H54 (cell line): Measurements from ENCODE around the gene PIGT.
A peak's percentile ranks its signal among the peaks of the same experiment; 100 is the strongest.

Experiments used
- DNase-seq: peaks from one replicate; pipeline ENCODE4 v3.0.0; 2011; ENCODE audit warnings: low spot score, mixed read lengths; ENCODE audit not compliant: insufficient read length
- FAIRE-seq: peaks from 3 replicates; lab custom pipeline; 2011; peaks lifted over from hg19 to GRCh38; lab: Jason Lieb, UNC
- POLR2A ChIP-seq: IDR thresholded peaks from 2 replicates; pipeline ENCODE4 v1.6.1; 2011; ENCODE audit warnings: low read depth, mild to moderate bottlenecking, low read length

Gene PIGT

DNA sequence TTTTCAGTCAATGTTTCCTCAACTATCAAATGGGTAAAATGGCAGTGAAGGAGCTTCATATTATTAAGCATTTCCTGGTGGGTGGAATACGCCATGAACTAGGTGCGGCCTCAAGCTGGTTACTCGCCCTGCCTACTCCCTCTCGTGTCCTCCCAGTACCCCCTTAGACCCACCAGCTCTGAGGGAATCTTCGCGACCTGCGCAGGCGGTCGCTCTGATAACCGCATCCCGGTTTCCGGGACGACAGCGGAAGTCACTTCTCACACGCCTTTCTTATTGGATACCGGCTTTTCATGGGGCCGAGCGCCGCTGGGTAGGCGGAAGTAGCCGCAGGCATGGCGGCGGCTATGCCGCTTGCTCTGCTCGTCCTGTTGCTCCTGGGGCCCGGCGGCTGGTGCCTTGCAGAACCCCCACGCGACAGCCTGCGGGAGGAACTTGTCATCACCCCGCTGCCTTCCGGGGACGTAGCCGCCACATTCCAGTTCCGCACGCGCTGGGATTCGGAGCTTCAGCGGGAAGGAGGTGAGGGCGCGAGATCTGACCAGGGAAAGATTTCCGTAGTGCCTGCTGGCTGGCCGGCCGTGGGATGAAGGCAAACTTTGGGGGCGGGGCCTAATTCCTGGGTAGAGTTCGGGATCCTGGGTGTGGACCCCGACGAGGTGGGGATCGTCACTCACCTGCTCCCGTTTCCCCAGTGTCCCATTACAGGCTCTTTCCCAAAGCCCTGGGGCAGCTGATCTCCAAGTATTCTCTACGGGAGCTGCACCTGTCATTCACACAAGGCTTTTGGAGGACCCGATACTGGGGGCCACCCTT is at the start of gene PIGT:
PIGT (plus strand) TSS at position 320 of the 816 bp plus-strand sequence; CDS start at position 336, 16 bp downstream.
- FAIRE-seq = no peak
- DNase-seq = peak; percentile 77
- TF ChIP-seq POLR2A = peak; percentile 90

DNA sequence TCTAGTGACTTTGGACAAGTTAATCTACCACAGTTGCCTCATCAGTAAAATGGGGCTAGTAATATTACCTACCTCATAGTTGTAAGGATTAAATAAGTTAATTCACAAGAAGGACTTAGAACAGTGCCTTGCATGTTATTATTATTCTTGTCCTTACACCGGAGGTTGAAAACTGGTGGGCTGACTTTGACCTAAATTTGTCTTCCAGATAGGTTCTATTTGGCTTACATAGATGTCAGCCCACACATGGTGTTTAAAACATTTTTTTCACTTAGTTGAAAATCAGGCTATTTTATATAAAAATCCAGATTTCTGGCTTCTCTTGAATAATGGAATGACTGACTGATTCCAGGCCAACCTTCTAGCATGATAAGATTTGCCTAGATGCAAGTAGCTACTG is 49.7 kb upstream of the PIGT start:
- FAIRE-seq (no peak), DNase-seq (no peak)
- no peak for TF ChIP-seq POLR2A

DNA sequence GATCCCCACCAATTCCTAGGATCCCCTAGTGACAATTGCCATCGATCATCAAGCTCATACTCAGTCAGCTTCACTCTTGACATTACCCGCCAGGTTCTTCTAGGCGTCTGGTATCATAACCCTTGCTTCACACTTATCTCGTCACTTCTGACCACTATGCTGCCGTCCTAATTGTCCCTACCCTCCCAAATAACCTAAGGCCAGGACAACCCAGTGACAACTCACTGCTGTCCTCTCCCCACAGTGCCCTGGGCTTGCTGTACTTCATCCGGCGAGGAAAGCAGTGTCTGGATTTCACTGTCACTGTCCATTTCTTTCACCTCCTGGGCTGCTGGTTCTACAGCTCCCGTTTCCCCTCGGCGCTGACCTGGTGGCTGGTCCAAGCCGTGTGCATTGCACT is 49.3 kb upstream of the PIGT start:
- TF ChIP-seq POLR2A = no peak
- DNase-seq (no peak), FAIRE-seq (no peak)

DNA sequence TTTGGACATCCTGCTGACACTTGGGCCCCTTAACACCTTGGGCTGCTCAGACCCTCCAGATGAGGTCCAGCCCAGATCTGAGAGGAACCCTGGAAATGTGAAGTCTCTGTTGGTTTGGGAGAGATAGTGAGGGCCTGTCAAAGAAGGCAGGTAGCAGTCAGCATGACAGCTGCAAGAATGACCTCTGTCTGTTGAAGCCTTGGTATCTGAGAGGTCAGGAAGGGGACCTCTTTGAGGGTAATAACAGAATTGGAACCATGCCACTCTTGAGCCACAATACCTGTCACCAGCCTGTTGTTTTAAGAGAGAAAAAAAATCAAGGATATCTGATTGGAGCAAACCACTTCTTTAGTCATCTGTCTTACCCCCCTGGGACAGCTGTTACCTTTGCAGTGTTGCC is 48.8 kb upstream of the PIGT start:
- TF ChIP-seq POLR2A = no peak
- FAIRE-seq (no peak), DNase-seq (no peak)

DNA sequence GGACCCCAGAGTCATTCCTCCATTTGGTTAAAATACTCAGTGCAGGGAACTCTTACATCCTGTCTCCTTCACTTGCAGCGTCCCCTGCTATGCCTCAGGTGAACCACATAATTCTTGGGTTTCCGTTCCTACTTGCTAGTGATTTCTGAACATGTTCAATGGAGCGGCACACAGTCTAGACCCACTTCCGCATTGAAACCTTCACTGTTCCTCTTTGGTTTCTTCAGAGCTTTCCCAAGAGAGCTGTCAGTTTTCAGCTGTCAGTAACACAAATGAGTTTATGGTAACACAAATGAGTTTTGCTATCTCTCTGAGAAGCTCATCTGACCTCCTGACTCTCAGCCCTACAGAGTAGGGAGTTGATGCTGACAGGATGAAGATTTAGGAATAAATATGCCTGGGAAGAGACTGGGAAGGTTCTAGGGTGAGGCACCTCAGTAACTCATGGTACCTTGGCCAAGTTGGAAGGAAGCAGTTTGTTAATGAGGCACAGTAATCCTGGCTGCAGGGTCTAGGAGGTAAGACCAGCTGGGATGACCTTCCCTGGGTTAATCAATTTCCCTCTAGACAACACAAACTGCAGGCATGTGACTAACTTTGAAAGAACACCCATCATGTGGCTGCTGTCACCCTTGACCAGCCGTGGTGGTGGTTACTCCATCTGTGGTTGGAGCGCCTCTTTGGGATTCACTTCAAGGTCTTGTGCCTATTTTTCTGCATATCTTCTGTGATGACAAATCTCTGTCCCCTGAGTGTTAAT is 47.5 kb upstream of the PIGT start:
- no peak for FAIRE-seq
- no peak for TF ChIP-seq POLR2A
- DNase-seq = no peak

DNA sequence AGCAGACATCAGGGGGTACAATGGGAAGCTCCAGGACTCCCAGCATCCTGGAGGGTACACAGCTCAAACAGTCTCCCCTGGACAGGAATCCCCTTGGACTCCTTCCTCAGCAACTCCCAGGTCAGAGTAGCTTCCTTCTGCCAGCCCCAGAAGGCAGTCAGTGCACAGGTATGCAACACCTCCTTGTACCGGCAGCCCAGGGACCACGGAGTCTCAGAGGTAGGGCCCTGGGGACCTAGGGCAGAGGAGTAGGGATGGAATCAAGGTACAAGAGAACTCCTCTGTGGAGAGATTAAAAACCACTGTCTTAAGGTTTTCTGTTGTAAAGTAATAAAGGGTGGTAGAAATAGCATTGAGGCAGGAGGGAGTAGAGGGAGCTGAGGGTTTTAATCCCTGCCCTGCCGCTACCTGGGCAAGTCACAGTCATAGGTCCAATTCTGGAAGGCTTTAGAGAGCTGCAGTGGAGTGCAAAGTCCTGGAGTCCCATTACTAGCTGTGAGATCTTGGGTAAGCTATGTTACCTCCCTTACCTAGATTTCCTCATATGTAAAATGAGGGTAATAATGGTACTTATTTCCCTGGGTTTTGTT is 45.3 kb upstream of the PIGT start:
- no peak for TF ChIP-seq POLR2A
- no peak for DNase-seq
- FAIRE-seq = no peak

DNA sequence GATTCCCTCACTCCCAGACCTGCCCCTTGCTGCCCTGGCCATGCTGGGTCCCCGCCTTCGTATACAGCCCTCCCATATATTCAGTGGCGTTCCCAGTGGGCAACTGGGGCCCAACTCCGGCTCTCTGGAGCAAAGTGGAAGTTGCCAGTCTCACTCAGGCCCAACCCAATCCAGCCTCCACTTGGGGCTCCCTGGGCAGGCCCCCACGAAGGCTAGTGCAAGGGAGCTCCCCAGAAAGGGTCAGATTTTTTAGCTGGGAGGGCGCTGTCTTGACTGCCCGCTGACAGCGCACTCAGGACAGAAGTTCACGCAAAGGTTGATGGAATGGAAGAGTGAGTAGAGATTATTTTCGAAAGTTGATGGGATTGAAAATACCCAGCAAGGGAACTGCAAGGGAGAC is 43.7 kb upstream of the PIGT start:
- no peak for TF ChIP-seq POLR2A
- no peak for DNase-seq
- FAIRE-seq = no peak

DNA sequence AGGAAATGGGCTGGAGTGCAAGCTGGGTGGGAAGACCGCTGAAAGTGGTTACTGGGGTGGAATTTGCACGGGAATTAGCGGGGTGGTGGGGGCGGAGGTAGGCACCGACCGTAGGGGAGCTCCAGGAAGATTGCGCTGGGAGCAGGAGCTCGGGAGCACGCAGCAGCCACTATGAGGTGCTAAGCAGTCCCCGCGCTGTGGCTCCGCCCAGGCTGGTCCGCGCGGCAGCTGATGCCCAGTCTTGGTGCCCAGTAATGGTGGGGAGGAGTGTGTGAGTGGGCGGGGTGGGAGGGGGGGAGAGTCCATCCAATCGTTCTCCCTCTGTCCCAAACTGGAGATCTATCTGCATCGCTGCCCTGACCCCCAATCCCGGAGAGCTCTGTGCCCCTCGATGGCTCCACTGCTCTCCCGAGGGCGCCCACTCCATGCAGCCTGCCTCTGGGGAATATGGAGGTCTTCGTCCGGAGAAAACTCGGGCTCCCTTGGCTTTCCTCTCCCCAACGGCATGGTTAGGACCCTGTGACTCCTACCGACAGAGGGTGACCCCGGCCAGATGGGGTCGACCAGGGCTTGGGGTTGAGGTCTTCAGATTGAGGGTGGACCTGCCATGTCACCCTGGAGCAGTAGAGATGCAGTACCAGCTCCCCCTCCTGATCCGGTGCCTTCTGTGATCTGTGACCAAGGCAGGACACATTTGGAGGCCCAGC is 43.1 kb upstream of the PIGT start:
- DNase-seq (no peak), FAIRE-seq (no peak)
- TF ChIP-seq POLR2A = no peak

DNA sequence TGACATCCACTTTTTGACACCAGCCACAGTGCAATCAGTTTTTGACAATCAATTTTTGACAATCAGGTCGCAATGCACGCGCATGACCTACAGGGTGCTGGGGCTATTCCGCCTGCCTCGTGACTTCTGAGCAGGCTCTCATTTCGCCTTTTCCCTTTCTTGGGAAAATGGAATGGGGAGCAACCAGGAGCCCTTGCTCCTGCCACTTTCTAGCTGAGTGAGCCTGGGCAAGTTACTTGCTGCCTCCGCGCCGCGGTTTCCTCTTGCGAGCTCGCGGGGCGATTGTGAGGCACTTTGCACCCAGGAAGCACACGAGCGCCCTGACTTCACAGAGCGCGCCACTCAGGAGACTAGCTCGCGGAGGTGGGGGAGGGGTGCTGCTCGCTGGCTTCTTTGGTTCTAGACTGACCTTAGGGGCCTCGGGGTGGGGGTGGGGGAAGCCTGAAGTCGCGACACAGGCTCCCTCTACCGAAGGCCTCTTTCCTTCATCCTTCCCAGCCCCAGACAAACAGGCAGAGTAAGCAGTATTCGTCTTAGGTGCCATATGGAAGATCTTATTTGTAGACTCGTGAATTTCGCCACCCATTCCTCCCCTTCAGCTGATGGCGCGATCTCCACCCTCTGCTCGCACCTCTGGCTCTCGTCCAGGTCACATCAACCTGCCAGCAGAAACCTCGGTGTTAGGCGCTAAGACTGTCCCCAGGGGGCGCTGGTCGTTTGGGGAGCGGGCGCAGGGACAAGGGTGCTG is 42.4 kb upstream of the PIGT start:
- DNase-seq = peak; percentile 42
- no peak for TF ChIP-seq POLR2A
- no peak for FAIRE-seq

DNA sequence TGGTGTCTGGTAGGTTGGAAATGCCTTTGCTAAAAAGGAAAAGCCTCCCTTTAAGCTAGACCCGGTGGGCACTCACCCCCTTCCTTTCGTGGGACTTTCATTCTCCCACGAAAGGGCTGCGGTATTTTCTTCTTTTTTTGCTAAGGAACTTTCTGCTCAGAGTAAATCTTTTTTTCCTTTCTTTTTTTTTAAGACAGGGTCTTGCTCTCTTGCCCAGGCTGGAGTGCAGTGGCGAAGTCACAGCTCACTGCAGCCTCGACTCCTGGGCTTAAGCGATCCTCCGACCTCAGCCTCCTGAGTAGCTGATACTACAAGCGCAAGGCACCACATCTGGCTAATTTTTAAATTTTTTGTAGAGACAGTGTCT is 41.9 kb upstream of the PIGT start:
- no peak for FAIRE-seq
- DNase-seq = no peak
- TF ChIP-seq POLR2A = no peak

DNA sequence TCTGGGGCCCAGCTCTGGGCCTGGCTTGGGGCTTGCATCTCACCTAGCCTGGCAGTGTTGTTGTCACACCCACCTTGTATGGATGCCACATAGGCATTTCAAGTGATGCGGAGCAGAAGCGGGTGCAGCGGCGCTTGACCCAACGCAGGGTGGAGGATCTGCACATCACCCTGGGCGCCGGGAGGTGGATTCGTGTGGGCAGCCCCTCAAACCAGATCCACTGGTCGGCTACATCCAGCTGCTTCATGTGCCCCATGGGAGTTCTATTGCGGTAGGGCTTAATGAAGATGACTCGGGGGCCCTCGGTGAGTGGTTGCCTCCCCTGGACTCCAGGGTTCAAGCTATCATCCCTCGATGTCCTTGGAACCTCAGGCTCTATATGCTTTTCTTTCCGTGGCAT is 41.0 kb upstream of the PIGT start:
- FAIRE-seq (no peak), DNase-seq (no peak)
- no peak for TF ChIP-seq POLR2A

DNA sequence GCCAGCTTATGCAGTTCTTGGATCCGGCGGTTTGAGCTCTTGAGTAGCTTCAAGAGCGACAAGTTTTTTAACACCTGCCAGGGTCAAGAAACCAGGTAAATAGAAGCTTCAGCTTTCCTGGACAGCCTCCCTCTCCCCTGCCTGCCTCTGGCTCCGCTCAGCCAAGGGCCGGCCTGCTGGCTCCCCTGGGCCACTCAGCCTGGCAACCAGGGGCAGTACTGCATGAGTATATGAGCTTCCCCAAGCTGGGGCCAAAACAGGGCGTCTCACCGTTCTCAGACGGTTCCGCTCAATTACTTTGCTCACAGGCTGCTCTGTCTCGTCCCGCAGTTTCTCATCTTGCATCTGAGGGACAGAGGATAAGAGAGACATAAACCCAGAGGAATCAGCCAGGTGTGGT is 38.7 kb upstream of the PIGT start:
- DNase-seq = no peak
- no peak for FAIRE-seq

DNA sequence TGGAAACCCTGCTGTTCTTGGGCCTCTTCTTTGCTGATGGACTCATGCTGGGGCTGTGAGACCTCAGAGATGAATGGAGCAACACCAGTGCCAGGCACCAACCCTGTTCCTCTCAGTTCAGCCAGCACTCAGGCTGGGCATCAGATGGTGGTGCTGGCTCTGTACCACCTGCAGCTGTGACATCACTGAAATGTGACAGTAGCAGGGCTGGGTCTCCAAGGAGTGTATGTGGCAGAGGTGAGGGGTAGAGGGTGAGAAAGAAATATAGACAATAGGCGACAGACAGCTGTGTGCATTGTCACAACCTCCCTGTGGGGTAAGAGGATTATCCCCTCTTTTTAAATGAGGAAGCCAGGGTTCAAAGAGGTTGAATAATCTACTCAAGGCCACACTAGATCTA is 37.8 kb upstream of the PIGT start, which contains the start of gene TP53TG5:
TP53TG5 (minus strand) TSS at position 135 of the 400 bp plus-strand sequence; CDS start at position 46, 89 bp downstream.
- no peak for TF ChIP-seq POLR2A
- FAIRE-seq (no peak), DNase-seq (no peak)

More for the DNA sequence above, 38.7 kb upstream of the PIGT start:
- TF ChIP-seq POLR2A = no peak
